NAMALWA (cell line): ENCODE measurements around the gene C1orf141.
"Not testable (repeated sequence)": the region's sequence is repeated elsewhere in the genome, so short reads cannot be mapped to it uniquely, and the experiment has no call there.

ENCODE experiments used
- DNase-seq: peaks from one replicate; pipeline ENCODE4 v3.0.0-alpha.2; 2015; ENCODE audit warnings: low spot score

C1orf141 gene

GRCh38 chr1:67142931-67143330, 8.2 kb upstream of the C1orf141 start:
- no peak for DNase-seq

GRCh38 chr1:67141832-67142231, 7.1 kb upstream of the C1orf141 start:
- not testable (repeated sequence) for DNase-seq

GRCh38 chr1:67140460-67140859, 5.7 kb upstream of the C1orf141 start:
- no peak for DNase-seq

- DNase-seq = no peak
Measured at GRCh38 chr1:67138813-67139499, 4.2 kb upstream of the C1orf141 start.

- DNase-seq = no peak
Measured at GRCh38 chr1:67137307-67137753, 2.6 kb upstream of the C1orf141 start.

- DNase-seq = no peak
Measured at GRCh38 chr1:67135354-67135753, 584 bp upstream of the C1orf141 start.

GRCh38 chr1:67133177-67133576, 1.6 kb downstream of the C1orf141 start:
- no peak for DNase-seq

GRCh38 chr1:67130673-67131072, 4.1 kb downstream of the C1orf141 start:
- no peak for DNase-seq

GRCh38 chr1:67126974-67127373, 7.8 kb downstream of the C1orf141 start:
- DNase-seq = no peak

- no peak for DNase-seq
Measured at GRCh38 chr1:67126111-67126746, 8.5 kb downstream of the C1orf141 start.

- DNase-seq = no peak
Measured at GRCh38 chr1:67124455-67124854, 10.3 kb downstream of the C1orf141 start.

- no peak for DNase-seq
Measured at GRCh38 chr1:67120855-67121619, 13.7 kb downstream of the C1orf141 start.

GRCh38 chr1:67118646-67119045, 16.1 kb downstream of the C1orf141 start:
- DNase-seq = no peak

GRCh38 chr1:67118191-67118590, 16.6 kb downstream of the C1orf141 start:
- DNase-seq = no peak

- no peak for DNase-seq
Measured at GRCh38 chr1:67114162-67114561, 20.6 kb downstream of the C1orf141 start.

- DNase-seq = peak; percentile 63
Measured at GRCh38 chr1:67110352-67110751, 24.4 kb downstream of the C1orf141 start.

- DNase-seq = no peak
Measured at GRCh38 chr1:67105508-67105907, 29.3 kb downstream of the C1orf141 start.

GRCh38 chr1:67103548-67103947, 31.2 kb downstream of the C1orf141 start:
- DNase-seq = no peak

- DNase-seq = no peak
Measured at GRCh38 chr1:67100833-67101232, 33.9 kb downstream of the C1orf141 start.

GRCh38 chr1:67097305-67097704, 37.5 kb downstream of the C1orf141 start:
- no peak for DNase-seq

- DNase-seq = no peak
Measured at GRCh38 chr1:67094191-67094590, 40.6 kb downstream of the C1orf141 start.

GRCh38 chr1:67089685-67090208, 45.0 kb downstream of the C1orf141 start:
- DNase-seq = peak; percentile 8

GRCh38 chr1:67088440-67088839, 46.3 kb downstream of the C1orf141 start:
- no peak for DNase-seq
